Sigmoid colon (tissue), 7 donors: Measurements from ENCODE around the gene PLAAT5. TPM values are rescaled to one million over a fixed set of nuclear protein-coding genes. Genes with fewer than 3 reads are reported as not detected.

ENCODE experiments used
- DNase-seq: peaks from one replicate; pipeline ENCODE4 v3.0.0-alpha.2; 2019
- H3K27ac ChIP-seq, 4 donors: fragments of 200-600 bp; sonication (generic); one replicate each; pipeline ENCODE4 v1.5.1; 2016 to 2019; ENCODE audit warnings: mild to moderate bottlenecking in 1 of 4
- H3K27me3 ChIP-seq, 3 donors: fragments of 200-600 bp; sonication (generic); one replicate each; pipeline ENCODE4 v1.5.1; 2019; ENCODE audit warnings: mild to moderate bottlenecking in 1 of 3
- H3K36me3 ChIP-seq, 4 donors: fragments of 200-600 bp; sonication (generic); one replicate each; pipeline ENCODE4 v1.5.1; 2016 to 2019
- H3K4me1 ChIP-seq, 4 donors: fragments of 200-600 bp; sonication (generic); one replicate each; pipeline ENCODE4 v1.5.1; 2017 to 2019
- H3K4me3 ChIP-seq, 4 donors: fragments of 200-600 bp; sonication (generic); one replicate each; pipeline ENCODE4 v1.5.1; 2017 to 2019; ENCODE audit warnings: mild to moderate bottlenecking in 2 of 4, moderate library complexity in 1 of 4
- H3K9me3 ChIP-seq, 4 donors: fragments of 200-600 bp in 3 of 4; sonication (generic) in 3 of 4; one replicate each; pipeline versions ENCODE4 v1.5.1 to v1.6.1; 2013 to 2019
- CTCF ChIP-seq, 4 experiments: fragments of 450-650 bp in 3 of 4; fragments of 200-600 bp in 1 of 4; IDR thresholded peaks; one replicate each; pipeline ENCODE4 v1.5.1; 2016 to 2019; ENCODE audit warnings: antibody characterized with exemption in 4 of 4, mild to moderate bottlenecking in 3 of 4, moderate library complexity in 2 of 4
- EP300 ChIP-seq, 4 donors: sonication (generic); formaldehyde crosslinking; IDR thresholded peaks; one replicate each; pipeline ENCODE4 v1.6.1; 2017; ENCODE audit warnings: antibody characterized with exemption in 4 of 4
- POLR2A ChIP-seq, 2 donors: fragments of 450-650 bp; IDR thresholded peaks; one replicate each; pipeline ENCODE4 v1.6.1; 2016; ENCODE audit warnings: antibody characterized with exemption in 2 of 2, mild to moderate bottlenecking in 2 of 2, moderate library complexity in 2 of 2
- POLR2AphosphoS5 ChIP-seq, 4 donors: sonication (generic); formaldehyde crosslinking; IDR thresholded peaks; one replicate each; pipeline ENCODE4 v1.6.1; 2017; ENCODE audit warnings: antibody characterized with exemption in 4 of 4
- WGBS, 2 donors: extraction: QIAGEN DNeasy Blood & Tissue Kit; methylation state at CpG; one replicate each; pipeline ENCODE4 v1.1.7; 2013; 5-methylcytosine and 5-hydroxymethylcytosine counted together
- intact Hi-C: fragments of 100-400 bp; cut with DNase I; formaldehyde crosslinking; loops from one replicate; pipeline ENCODE4 v1.15.1; 2023
- polyA plus RNA-seq, 3 donors: library from polyadenylated mRNA; stranded (reverse); fragments of 200-250 nt; gene quantifications; one replicate each; pipeline ENCODE4 v1.2.3, GENCODE V29; 2013
- total RNA-seq, 4 donors: library from RNA; depleted of rRNA; stranded (reverse); fragments of >200 nt; gene quantifications; one replicate each; pipeline ENCODE4 v1.1.0, GENCODE V29; 2016
- donor health status: healthy with polysubstance abuse.
- donor health status: Bipolar disorder and iron deficiency.
- donor health status: healthy.

PLAAT5 gene
- total and polyA plus RNA-seq, 7 donors, result 1.2 to 8.4 (median 2.3) TPM; not detected in 1

- no peak for TF ChIP-seq POLR2A (IDR thresholded peaks at IDR 0.05)
- no peak for TF ChIP-seq EP300 (IDR thresholded peaks at IDR 0.05)
- TF ChIP-seq POLR2AphosphoS5 (IDR thresholded peaks at IDR 0.05), result no peak
- no peak for TF ChIP-seq CTCF (IDR thresholded peaks at IDR 0.05)
- no peaks in the 10 kb centered on the region for H3K9me3 ChIP-seq
- H3K27me3 ChIP-seq, result no peaks in the 10 kb centered on the region
- H3K4me1 ChIP-seq, result no peaks in the 10 kb centered on the region
- DNase-seq, result no peak
- H3K4me3 ChIP-seq, result no peak overlapping the region
- H3K36me3 ChIP-seq, result no peaks in the 10 kb centered on the region
- H3K27ac ChIP-seq, result no peak overlapping the region
- intact Hi-C loops, result no loop called here
- WGBS, 2 donors, result 71 to 75% methylated on average over 3 of the region's 3 CpGs
Measured at GRCh38 chr11:63470311-63470710, 20.7 kb downstream of the PLAAT5 start.

GRCh38 chr11:63462137-63462536 lies 28.8 kb downstream of the PLAAT5 start:
- Histone ChIP-seq H3K4me1 (no peaks in the 10 kb centered on the region), H3K9me3 (no peaks in the 10 kb centered on the region), H3K27me3 (peaks cover 0 to 8% (median 0%) of the 10 kb centered on the region in 3 donors), H3K36me3 (peaks cover 0 to 16% (median 4%) of the 10 kb centered on the region in 4 donors), H3K4me3 (no peak overlapping the region), H3K27ac (no peak overlapping the region)
- intact Hi-C loops, result no loop called here
- TF ChIP-seq EP300 (IDR thresholded peaks at IDR 0.05), result no peak
- DNase-seq, result no peak

- intact Hi-C loops, result no loop called here
- Histone ChIP-seq H3K9me3 (no peaks in the 10 kb centered on the region), H3K4me1 (no peaks in the 10 kb centered on the region), H3K4me3 (no peak overlapping the region), H3K36me3 (peaks cover 0 to 11% (median 4%) of the 10 kb centered on the region in 4 donors), H3K27ac (no peak overlapping the region), H3K27me3 (peaks cover 0 to 8% (median 0%) of the 10 kb centered on the region in 3 donors)
- WGBS, 2 donors, result 71 to 85% methylated on average over 6 of the region's 6 CpGs
- TF ChIP-seq POLR2AphosphoS5 (IDR thresholded peaks at IDR 0.05), result no peak
- TF ChIP-seq EP300 (IDR thresholded peaks at IDR 0.05), result no peak
- no peak for TF ChIP-seq CTCF (IDR thresholded peaks at IDR 0.05)
- TF ChIP-seq POLR2A (IDR thresholded peaks at IDR 0.05), result no peak
- DNase-seq, result no peak
Measured at GRCh38 chr11:63459586-63459985, 31.4 kb downstream of the PLAAT5 start.

GRCh38 chr11:63448646-63449045 lies 42.3 kb downstream of the PLAAT5 start:
- no peak for DNase-seq
- Histone ChIP-seq H3K27ac (no peak overlapping the region), H3K27me3 (no peaks in the 10 kb centered on the region), H3K9me3 (no peaks in the 10 kb centered on the region), H3K36me3 (no peaks in the 10 kb centered on the region), H3K4me3 (no peak overlapping the region), H3K4me1 (no peaks in the 10 kb centered on the region)
- WGBS, 2 donors, result 36 to 86% methylated on average over 1 of the region's 1 CpG
- TF ChIP-seq CTCF (IDR thresholded peaks at IDR 0.05) (no peak), POLR2AphosphoS5 (IDR thresholded peaks at IDR 0.05) (no peak), POLR2A (IDR thresholded peaks at IDR 0.05) (no peak), EP300 (IDR thresholded peaks at IDR 0.05) (no peak)
- intact Hi-C loops, result no loop called here

GRCh38 chr11:63445720-63446119 lies 45.2 kb downstream of the PLAAT5 start:
- no peaks in the 10 kb centered on the region for H3K4me1 ChIP-seq
- no peaks in the 10 kb centered on the region for H3K36me3 ChIP-seq
- peaks cover 0 to 6% (median 0%) of the 10 kb centered on the region in 4 donors for H3K9me3 ChIP-seq
- no peak overlapping the region for H3K4me3 ChIP-seq
- DNase-seq, result no peak
- intact Hi-C loops, result no loop called here
- H3K27ac ChIP-seq, result no peak overlapping the region
- no peaks in the 10 kb centered on the region for H3K27me3 ChIP-seq
- no peak for TF ChIP-seq POLR2A (IDR thresholded peaks at IDR 0.05)
- TF ChIP-seq EP300 (IDR thresholded peaks at IDR 0.05), result no peak
- no peak for TF ChIP-seq CTCF (IDR thresholded peaks at IDR 0.05)
- TF ChIP-seq POLR2AphosphoS5 (IDR thresholded peaks at IDR 0.05), result no peak
